PFSK-1 (cell line): ENCODE data around the gene USH2A.

Experiments
- FOXP2 ChIP-seq: optimal IDR thresholded peaks from 2 replicates; pipeline ENCODE3; 2011; ENCODE audit warnings: borderline replicate concordance, control low read depth, inconsistent platforms; ENCODE audit not compliant: insufficient read depth; ENCODE audit errors: extremely low read length, extremely low read depth
- POLR2AphosphoS5 ChIP-seq: IDR thresholded peaks from 2 replicates; pipeline ENCODE4 v1.6.1; 2012; ENCODE audit warnings: low read depth, mild to moderate bottlenecking, control low read depth, low read length, moderate library complexity
- SIN3A ChIP-seq: IDR thresholded peaks from 2 replicates; pipeline ENCODE4 v1.6.1; 2012; ENCODE audit warnings: mild to moderate bottlenecking, low read length, moderate library complexity, borderline replicate concordance; ENCODE audit not compliant: insufficient read depth
- TAF1 ChIP-seq: IDR thresholded peaks from 2 replicates; pipeline ENCODE4 v1.6.1; 2012; ENCODE audit warnings: low read length, control low read depth, borderline replicate concordance; ENCODE audit not compliant: insufficient read depth
- TF ChIP-seq, protein P1 (sequence below), 2 experiments: IDR thresholded peaks; 2 replicates each; pipeline versions ENCODE4 v1.6.1 to v1.8.0; 2011 to 2012; ENCODE audit warnings: low read depth in 2 of 2, low read length in 2 of 2, control low read depth in 1 of 2, inconsistent platforms in 1 of 2, mild to moderate bottlenecking in 1 of 2, moderate library complexity in 1 of 2; ENCODE audit not compliant: insufficient read depth in 1 of 2

DNA sequence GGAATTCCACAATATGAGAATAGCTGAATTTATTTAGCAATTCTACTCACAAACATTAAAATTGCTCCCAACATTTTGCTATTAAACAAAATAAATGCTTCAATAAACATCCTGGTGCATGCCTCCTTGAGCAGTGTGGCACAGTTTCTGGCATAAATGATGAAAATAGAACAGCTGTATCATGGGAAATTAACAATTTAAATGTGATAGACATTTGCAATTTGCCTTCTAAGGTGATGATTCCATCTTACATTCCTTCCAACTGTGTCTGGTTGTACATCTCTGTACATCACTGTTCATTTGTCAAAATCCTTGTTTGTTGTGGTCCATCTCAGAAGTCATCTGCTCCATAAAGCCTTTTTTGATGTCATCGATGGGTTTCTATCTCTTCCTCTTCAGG lies 657.4 kb downstream of the USH2A start:
- TF ChIP-seq TAF1, result no peak
- TF ChIP-seq FOXP2, result no peak
- TF ChIP-seq, protein P1, sequence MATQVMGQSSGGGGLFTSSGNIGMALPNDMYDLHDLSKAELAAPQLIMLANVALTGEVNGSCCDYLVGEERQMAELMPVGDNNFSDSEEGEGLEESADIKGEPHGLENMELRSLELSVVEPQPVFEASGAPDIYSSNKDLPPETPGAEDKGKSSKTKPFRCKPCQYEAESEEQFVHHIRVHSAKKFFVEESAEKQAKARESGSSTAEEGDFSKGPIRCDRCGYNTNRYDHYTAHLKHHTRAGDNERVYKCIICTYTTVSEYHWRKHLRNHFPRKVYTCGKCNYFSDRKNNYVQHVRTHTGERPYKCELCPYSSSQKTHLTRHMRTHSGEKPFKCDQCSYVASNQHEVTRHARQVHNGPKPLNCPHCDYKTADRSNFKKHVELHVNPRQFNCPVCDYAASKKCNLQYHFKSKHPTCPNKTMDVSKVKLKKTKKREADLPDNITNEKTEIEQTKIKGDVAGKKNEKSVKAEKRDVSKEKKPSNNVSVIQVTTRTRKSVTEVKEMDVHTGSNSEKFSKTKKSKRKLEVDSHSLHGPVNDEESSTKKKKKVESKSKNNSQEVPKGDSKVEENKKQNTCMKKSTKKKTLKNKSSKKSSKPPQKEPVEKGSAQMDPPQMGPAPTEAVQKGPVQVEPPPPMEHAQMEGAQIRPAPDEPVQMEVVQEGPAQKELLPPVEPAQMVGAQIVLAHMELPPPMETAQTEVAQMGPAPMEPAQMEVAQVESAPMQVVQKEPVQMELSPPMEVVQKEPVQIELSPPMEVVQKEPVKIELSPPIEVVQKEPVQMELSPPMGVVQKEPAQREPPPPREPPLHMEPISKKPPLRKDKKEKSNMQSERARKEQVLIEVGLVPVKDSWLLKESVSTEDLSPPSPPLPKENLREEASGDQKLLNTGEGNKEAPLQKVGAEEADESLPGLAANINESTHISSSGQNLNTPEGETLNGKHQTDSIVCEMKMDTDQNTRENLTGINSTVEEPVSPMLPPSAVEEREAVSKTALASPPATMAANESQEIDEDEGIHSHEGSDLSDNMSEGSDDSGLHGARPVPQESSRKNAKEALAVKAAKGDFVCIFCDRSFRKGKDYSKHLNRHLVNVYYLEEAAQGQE (IDR thresholded peaks at IDR 0.05; ENCODE audit: insufficient read depth in 1 of 2, low read depth in 2 of 2, low read length in 2 of 2), result no peak
- TF ChIP-seq SIN3A, result no peak
- no peak for TF ChIP-seq POLR2AphosphoS5
